BJ (cell line): ENCODE measurements around the gene TPGS1. TPM values are rescaled to one million over a fixed set of nuclear protein-coding genes. Genes with fewer than 3 reads are reported as not detected.

Experiments used
- CTCF ChIA-PET: fragments of 350-600 bp; formaldehyde crosslinking; extraction: SDS; loops from one replicate; lab custom pipeline; 2021; ENCODE audit warnings: antibody characterized with exemption, inconsistent platforms; lab: Yijun Ruan, JAX
- POLR2A ChIA-PET: fragments of 300-600 bp; sonication (Branson Sonifier 250); formaldehyde crosslinking; extraction: SDS; loops from one replicate; lab custom pipeline; 2021; ENCODE audit warnings: antibody characterized with exemption; lab: Charles Lee
- DNase-seq: peaks from one replicate; pipeline ENCODE4 v3.0.0-alpha.2; 2011; ENCODE audit warnings: low read depth
- H3K27me3 ChIP-seq: 2 replicates; pipeline ENCODE4 v1.6.0; 2011; ENCODE audit warnings: low read length; ENCODE audit not compliant: control insufficient read depth, insufficient read depth
- H3K36me3 ChIP-seq: 2 replicates; pipeline ENCODE4 v1.5.1; 2011; ENCODE audit warnings: low read length; ENCODE audit not compliant: control insufficient read depth, insufficient read depth
- H3K4me3 ChIP-seq: 2 replicates; pipeline ENCODE4 v1.5.1; 2011; ENCODE audit warnings: low read depth, mild to moderate bottlenecking, control low read depth, low read length
- polyA plus RNA-seq: library from polyadenylated mRNA; depleted of rRNA; stranded (reverse); fragments of >200 nt; gene quantifications from 2 replicates; pipeline ENCODE4 v1.2.3, GENCODE V29; 2011
- TF ChIP-seq, protein P1 (sequence below): IDR thresholded peaks from 2 replicates; pipeline ENCODE4 v1.5.1; 2011; ENCODE audit warnings: low read depth, mild to moderate bottlenecking, control low read depth, inconsistent platforms, low read length, moderate library complexity; ENCODE audit not compliant: insufficient read depth

Gene TPGS1
- polyA plus RNA-seq, 1 experiment: 6.8 TPM

DNA sequence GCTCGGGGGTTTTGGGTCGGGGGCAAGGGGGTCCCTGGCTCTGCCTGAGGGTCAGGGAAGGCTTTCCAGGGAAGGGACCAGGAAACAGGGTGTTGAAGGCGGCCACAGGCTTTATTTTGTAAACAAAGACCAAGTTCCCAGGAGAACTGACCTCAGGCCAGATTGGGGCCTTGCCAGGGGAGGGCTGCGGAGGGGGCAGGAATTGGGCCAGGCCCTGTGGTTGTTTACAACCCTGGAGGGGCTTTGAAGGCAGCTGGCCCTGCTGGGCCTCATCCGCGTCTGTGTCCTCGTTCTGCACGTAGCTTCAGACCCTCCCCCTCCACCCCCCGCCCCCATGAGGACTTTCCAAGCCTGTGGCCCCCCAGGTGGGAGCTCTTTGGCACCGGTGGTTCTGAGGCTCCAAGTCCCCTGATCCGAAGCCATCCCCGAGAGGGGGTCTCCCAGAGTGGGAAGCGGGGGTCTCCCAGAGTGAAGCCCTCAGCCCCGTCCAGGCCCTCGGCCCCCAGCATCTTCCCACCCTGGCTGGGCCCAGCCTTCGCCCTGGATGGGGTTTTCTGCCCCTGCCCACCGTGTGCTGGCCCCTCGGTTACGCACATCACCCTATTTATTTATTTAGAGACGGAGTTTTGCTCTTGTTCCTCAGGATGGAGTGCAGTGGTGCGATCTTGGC lies 51.6 kb downstream of the TPGS1 start:
- no peak for DNase-seq
- TF ChIP-seq, protein P1, sequence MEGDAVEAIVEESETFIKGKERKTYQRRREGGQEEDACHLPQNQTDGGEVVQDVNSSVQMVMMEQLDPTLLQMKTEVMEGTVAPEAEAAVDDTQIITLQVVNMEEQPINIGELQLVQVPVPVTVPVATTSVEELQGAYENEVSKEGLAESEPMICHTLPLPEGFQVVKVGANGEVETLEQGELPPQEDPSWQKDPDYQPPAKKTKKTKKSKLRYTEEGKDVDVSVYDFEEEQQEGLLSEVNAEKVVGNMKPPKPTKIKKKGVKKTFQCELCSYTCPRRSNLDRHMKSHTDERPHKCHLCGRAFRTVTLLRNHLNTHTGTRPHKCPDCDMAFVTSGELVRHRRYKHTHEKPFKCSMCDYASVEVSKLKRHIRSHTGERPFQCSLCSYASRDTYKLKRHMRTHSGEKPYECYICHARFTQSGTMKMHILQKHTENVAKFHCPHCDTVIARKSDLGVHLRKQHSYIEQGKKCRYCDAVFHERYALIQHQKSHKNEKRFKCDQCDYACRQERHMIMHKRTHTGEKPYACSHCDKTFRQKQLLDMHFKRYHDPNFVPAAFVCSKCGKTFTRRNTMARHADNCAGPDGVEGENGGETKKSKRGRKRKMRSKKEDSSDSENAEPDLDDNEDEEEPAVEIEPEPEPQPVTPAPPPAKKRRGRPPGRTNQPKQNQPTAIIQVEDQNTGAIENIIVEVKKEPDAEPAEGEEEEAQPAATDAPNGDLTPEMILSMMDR: no peak
- ChIA-PET POLR2A (no interaction called here), CTCF (interaction anchor here (1.1 kb wide), 1 partner anchor 26 kb away, joined by 3 read pairs; no protein-coding TSS in a partner anchor)
- Histone ChIP-seq H3K36me3 (no peaks in the 10 kb centered on the region), H3K27me3 (no peaks in the 10 kb centered on the region), H3K4me3 (no peak overlapping the region)

DNA sequence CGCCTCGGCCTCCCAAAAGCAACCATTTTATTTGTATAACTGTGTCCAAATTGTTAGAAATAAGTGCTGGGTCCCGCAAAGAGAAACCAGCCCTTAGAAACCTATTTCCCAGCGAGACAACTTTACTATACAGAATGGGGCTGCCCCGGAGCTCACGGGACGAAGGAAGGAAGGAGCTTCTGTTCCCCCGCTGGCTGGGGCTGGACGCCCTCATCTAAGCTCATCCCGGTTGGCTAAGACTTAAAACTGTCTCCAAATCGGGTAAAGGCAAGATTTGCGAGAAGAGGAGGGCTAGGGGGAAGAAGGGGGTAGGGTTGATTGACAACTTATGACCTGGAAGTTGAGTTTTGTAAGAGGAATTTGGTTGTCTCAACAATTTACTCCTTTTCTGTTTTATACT lies 52.8 kb downstream of the TPGS1 start:
- DNase-seq: no peak
- TF ChIP-seq, protein P1: no peak
- Histone ChIP-seq H3K4me3 (no peak overlapping the region), H3K36me3 (no peaks in the 10 kb centered on the region), H3K27me3 (no peaks in the 10 kb centered on the region)
- CTCF ChIA-PET: interaction anchor here (1.5 kb wide), 1 partner anchor 28 kb away, joined by 3 read pairs; no protein-coding TSS in a partner anchor
- POLR2A ChIA-PET: no interaction called here

DNA sequence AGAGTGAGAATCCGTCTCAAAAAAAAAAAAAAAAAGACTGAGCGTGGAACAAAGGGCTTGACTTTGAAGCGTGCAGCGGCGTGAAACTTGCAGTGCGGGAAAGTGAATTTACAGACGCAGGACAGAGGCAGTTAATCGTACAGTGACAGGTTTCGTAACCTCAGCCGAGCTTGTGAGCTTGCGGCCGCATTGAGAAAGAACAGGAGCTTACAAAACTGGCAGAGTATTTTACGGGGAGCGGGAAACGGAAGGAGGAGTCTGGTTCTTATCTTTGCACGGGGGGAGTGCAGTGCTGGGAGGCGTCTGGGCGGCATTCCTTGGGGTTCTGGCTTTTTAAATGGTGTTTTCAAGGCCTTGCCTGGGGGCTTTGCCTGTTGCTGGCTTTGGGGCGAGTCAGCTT lies 59.1 kb downstream of the TPGS1 start:
- ChIA-PET POLR2A (no interaction called here), CTCF (interaction anchor here (0.5 to 1.8 kb wide), 5 partner anchors 11 to 90 kb away, joined by 3 to 9 read pairs (median 4); partner anchors contain the start of gene CDC34)
- DNase-seq: peak; percentile 50
- TF ChIP-seq, protein P1: no peak
- H3K36me3 ChIP-seq: no peaks in the 10 kb centered on the region
- H3K4me3 ChIP-seq: no peak overlapping the region
- H3K27me3 ChIP-seq: no peaks in the 10 kb centered on the region

DNA sequence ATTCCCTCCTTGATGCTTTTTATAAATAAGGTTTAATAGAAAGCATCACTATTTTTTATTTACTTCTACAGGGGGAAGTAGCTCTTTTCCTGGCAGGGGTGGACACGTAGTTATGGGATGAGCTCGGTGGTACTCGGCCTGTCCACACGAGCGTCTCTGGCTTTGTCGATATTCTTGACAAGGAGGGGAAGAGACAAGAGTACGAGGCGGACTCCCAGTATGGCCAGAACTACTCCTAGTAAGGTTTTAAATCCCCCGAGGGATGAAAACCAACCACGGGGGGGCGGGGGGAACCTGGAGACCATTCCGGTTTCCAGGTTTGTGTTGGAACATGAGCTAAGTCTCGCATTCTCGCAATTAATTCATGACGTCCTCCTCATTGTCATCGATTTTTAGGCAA lies 59.5 kb downstream of the TPGS1 start:
- no peak for DNase-seq
- CTCF ChIA-PET: interaction anchor here (0.5 to 1.8 kb wide), 5 partner anchors 11 to 90 kb away, joined by 3 to 9 read pairs (median 4); partner anchors contain the start of gene CDC34
- Histone ChIP-seq H3K27me3 (no peaks in the 10 kb centered on the region), H3K36me3 (no peaks in the 10 kb centered on the region), H3K4me3 (no peak overlapping the region)
- POLR2A ChIA-PET: no interaction called here
- TF ChIP-seq, protein P1: no peak

DNA sequence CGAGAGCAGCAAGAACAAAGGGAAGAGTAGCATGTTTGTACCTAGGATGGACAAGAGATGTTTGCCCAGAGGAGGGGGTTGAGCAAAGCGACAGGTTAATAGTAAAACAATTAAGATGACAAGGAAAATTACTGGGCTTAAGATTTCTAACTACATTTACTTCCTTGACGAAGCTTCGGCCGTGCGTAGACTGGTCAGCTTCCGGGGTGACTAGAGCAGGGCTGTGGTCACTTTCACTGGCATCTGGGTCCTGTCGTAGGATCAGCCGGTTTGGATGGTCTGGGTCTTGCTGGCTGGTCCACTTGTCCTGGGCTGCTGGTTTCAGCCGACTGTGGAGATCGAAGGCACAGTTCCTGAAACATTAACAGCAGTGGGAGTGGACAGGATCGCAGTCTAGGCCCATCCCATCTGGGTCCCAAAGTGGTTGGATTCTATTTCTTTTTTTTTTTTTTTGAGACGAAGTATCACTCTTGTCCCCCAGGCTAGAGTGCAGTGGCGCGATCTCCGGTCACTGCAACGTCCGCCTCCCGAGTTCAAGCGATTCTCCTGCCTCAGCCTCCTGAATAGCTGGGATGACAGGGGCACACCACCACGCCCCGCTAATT lies 60.1 kb downstream of the TPGS1 start:
- Histone ChIP-seq H3K27me3 (no peaks in the 10 kb centered on the region), H3K4me3 (no peak overlapping the region), H3K36me3 (no peaks in the 10 kb centered on the region)
- DNase-seq: no peak
- TF ChIP-seq, protein P1: no peak
- ChIA-PET CTCF (interaction anchor here (1.0 to 1.8 kb wide), 5 partner anchors 12 to 57 kb away, joined by 3 to 9 read pairs (median 4); partner anchors contain the start of gene CDC34), POLR2A (no interaction called here)
